MM.1S (cell line): Measurements from ENCODE around the gene ZNG1F.
"Not testable (repeated sequence)": the region's sequence is repeated elsewhere in the genome, so short reads cannot be mapped to it uniquely, and the experiment has no call there.

ENCODE experiments used
- DNase-seq: peaks from one replicate; pipeline ENCODE4 v3.0.0-alpha.2; 2015
- H2AFZ ChIP-seq: fragments of 300-600 bp; sonication (generic); 2 replicates; pipeline ENCODE4 v1.6.0; 2016; ENCODE audit warnings: antibody characterized with exemption, low read length
- H3F3A ChIP-seq: fragments of 300-600 bp; sonication (generic); 2 replicates; pipeline ENCODE4 v1.6.1; 2016; ENCODE audit warnings: mild to moderate bottlenecking, antibody characterized with exemption, low read length, moderate library complexity, mixed read lengths; ENCODE audit not compliant: insufficient read depth
- H3K27ac ChIP-seq: fragments of 300-600 bp; sonication (generic); 2 replicates; pipeline ENCODE4 v1.5.1; 2016; ENCODE audit warnings: mild to moderate bottlenecking, low read length
- H3K27me3 ChIP-seq: fragments of 300-600 bp; sonication (generic); replicated peaks from 2 replicates; pipeline ENCODE4 v1.6.0; 2016; ENCODE audit warnings: low read length; ENCODE audit not compliant: insufficient read depth
- H3K36me3 ChIP-seq: fragments of 300-600 bp; sonication (generic); replicated peaks from 2 replicates; pipeline ENCODE4 v1.6.1; 2016; ENCODE audit warnings: mild to moderate bottlenecking, low read length, mixed read lengths; ENCODE audit not compliant: insufficient read depth
- H3K4me1 ChIP-seq: fragments of 300-600 bp; sonication (generic); 2 replicates; pipeline ENCODE4 v1.6.1; 2016; ENCODE audit warnings: low read length, mixed read lengths
- H3K4me2 ChIP-seq: fragments of 300-600 bp; sonication (generic); 2 replicates; pipeline ENCODE4 v1.6.0; 2016; ENCODE audit warnings: low read depth, low read length
- H3K4me3 ChIP-seq: fragments of 300-600 bp; sonication (generic); 2 replicates; pipeline ENCODE4 v1.5.1; 2016; ENCODE audit warnings: low read length, mixed read lengths
- H3K79me2 ChIP-seq: fragments of 300-600 bp; sonication (generic); 2 replicates; pipeline ENCODE4 v1.6.1; 2016; ENCODE audit warnings: mixed run types, low read length, mixed read lengths
- H3K9ac ChIP-seq: fragments of 300-600 bp; sonication (generic); 2 replicates; pipeline ENCODE4 v1.6.1; 2016; ENCODE audit warnings: low read length, mixed read lengths
- H3K9me2 ChIP-seq: fragments of 300-600 bp; sonication (generic); replicated peaks from 2 replicates; pipeline ENCODE4 v1.6.1; 2016; ENCODE audit warnings: mild to moderate bottlenecking, low read length, mixed read lengths; ENCODE audit not compliant: insufficient read depth
- H3K9me3 ChIP-seq: fragments of 300-600 bp; sonication (generic); replicated peaks from 2 replicates; pipeline ENCODE4 v1.6.1; 2016; ENCODE audit warnings: mild to moderate bottlenecking, low read length, mixed read lengths; ENCODE audit not compliant: insufficient read depth
- H4K20me1 ChIP-seq: fragments of 300-600 bp; sonication (generic); 2 replicates; pipeline ENCODE4 v1.6.1; 2016; ENCODE audit warnings: mild to moderate bottlenecking, low read length, moderate library complexity, mixed read lengths; ENCODE audit not compliant: insufficient read depth
- EZH2 ChIP-seq: fragments of 300-600 bp; sonication (generic); optimal IDR thresholded peaks from 2 replicates; pipeline ENCODE3; 2017; ENCODE audit warnings: low read depth, mild to moderate bottlenecking, antibody characterized with exemption, low read length, mixed read lengths
- EZH2phosphoT487 ChIP-seq: fragments of 300-600 bp; sonication (generic); IDR thresholded peaks from 2 replicates; pipeline ENCODE4 v1.6.1; 2018; ENCODE audit warnings: antibody characterized with exemption, low read length
- TF ChIP-seq, protein P1 (sequence below): fragments of 300-600 bp; sonication (generic); IDR thresholded peaks from 2 replicates; pipeline ENCODE4 v1.5.1; 2016; ENCODE audit warnings: antibody characterized with exemption, low read length, mixed read lengths

Gene ZNG1F

DNA sequence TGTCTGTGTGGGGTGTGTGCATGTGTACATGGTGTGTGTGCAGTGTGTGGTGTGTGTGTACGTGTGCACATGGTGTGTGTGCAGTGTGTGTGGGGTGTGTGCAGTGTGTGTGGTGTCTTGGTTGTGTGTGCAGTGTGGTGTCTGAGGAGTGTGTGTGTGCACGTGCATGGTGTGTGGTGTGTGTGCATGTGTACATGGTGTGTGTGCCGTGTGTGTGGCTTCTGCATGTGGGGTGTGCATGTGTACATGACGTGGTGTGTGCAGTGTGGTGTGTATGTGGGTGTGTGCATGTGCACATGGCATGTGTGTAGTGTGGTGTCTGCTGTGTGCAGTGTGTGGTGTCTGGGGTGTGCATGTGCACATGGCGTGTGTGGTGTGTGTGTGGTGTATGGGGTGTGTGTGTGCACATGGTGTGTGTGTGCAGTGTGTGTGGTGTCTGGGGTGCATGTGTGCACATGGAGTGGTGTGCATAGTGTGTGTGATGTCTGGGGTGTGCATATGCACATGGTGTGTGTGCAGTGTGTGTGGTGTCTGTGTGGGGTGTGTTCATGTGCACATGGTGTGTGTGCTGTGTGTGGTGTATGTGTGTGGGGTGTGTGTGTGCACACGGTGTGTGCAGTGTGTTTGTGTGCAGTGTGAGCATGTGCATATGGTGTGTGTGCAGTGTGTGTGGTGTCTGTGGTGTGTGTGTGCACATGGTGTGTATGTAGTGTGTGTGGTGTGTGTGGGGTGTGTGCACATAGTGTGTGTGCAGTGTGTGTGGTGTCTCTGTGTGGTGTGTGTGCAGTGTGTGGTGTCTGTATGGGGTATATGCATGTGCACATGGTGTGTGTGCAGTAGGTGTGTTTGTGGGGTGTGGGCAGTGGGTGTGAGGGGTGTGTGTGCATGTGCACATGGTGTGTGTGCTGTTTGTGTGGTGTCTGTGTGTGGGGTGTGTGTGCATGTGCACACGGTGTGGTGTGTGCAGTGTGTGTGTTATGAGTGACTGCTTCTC lies 40.6 kb upstream of the ZNG1F start:
- H3K9ac ChIP-seq = no peak overlapping the region
- no peaks in the 10 kb centered on the region for H3K9me3 ChIP-seq
- no peaks in the 10 kb centered on the region for H3K79me2 ChIP-seq
- H3K27ac ChIP-seq = no peak overlapping the region
- no peaks in the 10 kb centered on the region for H3K9me2 ChIP-seq
- no peaks in the 10 kb centered on the region for H4K20me1 ChIP-seq
- TF ChIP-seq EZH2phosphoT487 = no peak
- TF ChIP-seq EZH2 = no peak
- TF ChIP-seq, protein P1, sequence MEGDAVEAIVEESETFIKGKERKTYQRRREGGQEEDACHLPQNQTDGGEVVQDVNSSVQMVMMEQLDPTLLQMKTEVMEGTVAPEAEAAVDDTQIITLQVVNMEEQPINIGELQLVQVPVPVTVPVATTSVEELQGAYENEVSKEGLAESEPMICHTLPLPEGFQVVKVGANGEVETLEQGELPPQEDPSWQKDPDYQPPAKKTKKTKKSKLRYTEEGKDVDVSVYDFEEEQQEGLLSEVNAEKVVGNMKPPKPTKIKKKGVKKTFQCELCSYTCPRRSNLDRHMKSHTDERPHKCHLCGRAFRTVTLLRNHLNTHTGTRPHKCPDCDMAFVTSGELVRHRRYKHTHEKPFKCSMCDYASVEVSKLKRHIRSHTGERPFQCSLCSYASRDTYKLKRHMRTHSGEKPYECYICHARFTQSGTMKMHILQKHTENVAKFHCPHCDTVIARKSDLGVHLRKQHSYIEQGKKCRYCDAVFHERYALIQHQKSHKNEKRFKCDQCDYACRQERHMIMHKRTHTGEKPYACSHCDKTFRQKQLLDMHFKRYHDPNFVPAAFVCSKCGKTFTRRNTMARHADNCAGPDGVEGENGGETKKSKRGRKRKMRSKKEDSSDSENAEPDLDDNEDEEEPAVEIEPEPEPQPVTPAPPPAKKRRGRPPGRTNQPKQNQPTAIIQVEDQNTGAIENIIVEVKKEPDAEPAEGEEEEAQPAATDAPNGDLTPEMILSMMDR = no peak
- H2AFZ ChIP-seq = no peak overlapping the region
- no peak for DNase-seq
- H3K36me3 ChIP-seq = no peaks in the 10 kb centered on the region
- H3K4me3 ChIP-seq = no peak overlapping the region
- no peaks in the 10 kb centered on the region for H3K27me3 ChIP-seq
- H3K4me2 ChIP-seq = no peak overlapping the region
- no peaks in the 10 kb centered on the region for H3K4me1 ChIP-seq
- H3F3A ChIP-seq = no peaks in the 10 kb centered on the region

DNA sequence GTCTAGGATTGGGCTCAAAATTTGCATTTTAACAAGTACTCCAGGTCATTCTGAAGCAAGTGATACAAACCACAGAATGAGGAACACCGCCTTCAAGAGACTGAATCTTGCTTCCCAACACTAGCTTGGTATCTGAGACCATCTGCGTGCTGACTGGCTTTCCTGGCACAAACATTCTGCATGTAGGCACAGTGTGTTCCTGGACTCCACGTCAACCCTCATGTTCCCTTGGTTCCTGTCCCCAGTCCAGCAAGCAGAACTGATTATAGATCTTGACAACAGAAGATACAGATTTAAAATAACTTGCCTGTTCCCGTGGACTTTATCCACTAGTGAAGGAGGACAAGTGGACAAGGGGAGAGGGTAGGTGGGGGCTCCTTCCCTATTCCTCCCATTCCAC lies 30.7 kb upstream of the ZNG1F start:
- H3K9me2 ChIP-seq, H4K20me1 ChIP-seq, DNase-seq, H3K36me3 ChIP-seq, H3K79me2 ChIP-seq, H3K4me2 ChIP-seq, H3K27me3 ChIP-seq, H3K4me1 ChIP-seq, H3K9me3 ChIP-seq, H3K27ac ChIP-seq, H2AFZ ChIP-seq, H3K9ac ChIP-seq, H3F3A ChIP-seq, H3K4me3 ChIP-seq: not testable (repeated sequence)

DNA sequence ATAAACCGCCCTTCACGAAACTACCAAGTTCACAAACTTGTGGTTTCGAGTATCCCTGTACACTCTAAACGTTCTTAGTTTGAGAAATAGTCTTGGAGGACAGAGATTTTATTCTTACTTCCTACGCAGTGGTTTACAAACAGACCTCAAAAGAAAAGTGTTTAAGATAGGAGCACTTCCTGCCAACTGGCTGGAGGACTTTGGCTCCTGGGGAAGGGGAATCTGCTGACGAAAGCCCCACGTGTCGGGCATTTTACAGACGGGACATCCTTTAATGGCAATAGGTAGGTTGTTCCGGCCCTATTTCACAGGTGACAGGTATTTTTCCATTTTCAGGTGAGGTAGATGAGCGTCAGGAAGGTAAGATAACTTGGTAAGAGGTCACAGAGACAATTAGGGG lies 678 bp downstream of the ZNG1F start:
- H3K27ac ChIP-seq, H4K20me1 ChIP-seq, H3F3A ChIP-seq, H3K9me3 ChIP-seq, H3K27me3 ChIP-seq, H3K4me1 ChIP-seq, H3K36me3 ChIP-seq, H3K4me3 ChIP-seq, H2AFZ ChIP-seq, H3K4me2 ChIP-seq, H3K9ac ChIP-seq, H3K79me2 ChIP-seq, H3K9me2 ChIP-seq, DNase-seq: not testable (repeated sequence)

DNA sequence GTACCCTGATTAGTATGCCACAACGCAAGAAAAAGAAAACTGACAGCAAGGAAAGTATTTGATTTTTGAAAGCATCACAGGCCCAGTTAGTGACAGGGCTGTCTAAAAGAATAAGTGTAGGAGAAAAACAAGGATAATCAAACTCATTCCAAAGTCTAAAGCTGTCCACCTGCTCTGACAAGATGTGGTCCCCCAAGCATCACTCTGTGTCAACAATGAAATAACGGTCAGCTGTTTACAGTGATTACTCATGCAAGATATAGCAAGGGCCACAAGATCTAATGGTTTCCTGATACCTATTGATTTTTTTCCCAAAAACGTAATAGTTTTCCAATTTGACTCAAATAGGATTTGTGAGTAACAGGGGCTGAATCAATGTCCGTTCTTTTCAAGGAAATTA lies 14.1 kb downstream of the ZNG1F start:
- H3K4me1 ChIP-seq, H3K9me3 ChIP-seq, H3K36me3 ChIP-seq, H3K27ac ChIP-seq, DNase-seq, H3K4me3 ChIP-seq, H3K79me2 ChIP-seq, H3K9ac ChIP-seq, H4K20me1 ChIP-seq, H3K4me2 ChIP-seq, H2AFZ ChIP-seq, H3K9me2 ChIP-seq, H3K27me3 ChIP-seq, H3F3A ChIP-seq: not testable (repeated sequence)

DNA sequence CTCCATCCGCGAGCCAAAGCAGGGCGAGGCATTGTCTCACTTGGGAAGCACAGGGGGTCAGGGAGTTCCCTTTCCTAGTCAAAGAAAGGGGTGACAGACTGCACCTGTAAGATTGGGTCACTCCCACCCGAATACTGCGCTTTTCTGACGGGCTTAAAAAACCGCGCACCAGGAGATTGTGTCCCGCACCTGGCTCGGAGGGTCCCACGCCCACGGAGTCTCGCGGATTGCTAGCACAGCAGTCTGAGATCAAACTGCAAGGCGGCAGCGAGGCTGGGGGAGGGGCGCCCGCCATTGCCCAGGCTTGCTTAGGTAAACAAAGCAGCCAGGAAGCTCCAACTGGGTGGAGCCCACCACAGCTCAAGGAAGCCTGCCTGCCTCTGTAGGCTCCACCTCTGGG lies 39.0 kb downstream of the ZNG1F start:
- not testable (repeated sequence) for H3K9ac ChIP-seq, H3K36me3 ChIP-seq, H2AFZ ChIP-seq, H3K4me2 ChIP-seq, H3F3A ChIP-seq, H3K27ac ChIP-seq, H3K9me2 ChIP-seq, H3K27me3 ChIP-seq, H4K20me1 ChIP-seq, DNase-seq, H3K4me1 ChIP-seq, H3K9me3 ChIP-seq, H3K79me2 ChIP-seq, H3K4me3 ChIP-seq

DNA sequence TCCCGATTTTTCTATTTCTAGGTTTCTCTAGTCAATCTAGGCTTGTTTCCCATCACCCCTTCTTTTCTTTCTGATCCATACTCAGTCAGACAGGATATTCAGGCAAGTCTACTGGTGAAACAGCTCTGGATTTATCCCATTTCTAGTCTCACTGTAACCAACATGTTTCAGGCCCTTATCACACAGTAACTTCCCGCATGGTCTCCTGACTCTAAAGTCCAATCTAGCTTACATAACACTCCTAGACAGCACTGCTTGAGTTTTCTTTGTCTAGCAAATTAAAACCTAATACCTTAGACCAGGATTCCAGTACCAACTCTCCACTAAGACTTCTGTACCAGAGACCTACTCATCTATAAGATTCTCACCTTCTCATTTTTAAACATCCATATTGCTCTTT lies 47.2 kb downstream of the ZNG1F start:
- not testable (repeated sequence) for H3K9me3 ChIP-seq, H3K36me3 ChIP-seq, H2AFZ ChIP-seq, DNase-seq, H3K9ac ChIP-seq, H4K20me1 ChIP-seq, H3K4me2 ChIP-seq, H3K79me2 ChIP-seq, H3K9me2 ChIP-seq, H3K4me1 ChIP-seq, H3K4me3 ChIP-seq, H3K27ac ChIP-seq, H3K27me3 ChIP-seq, H3F3A ChIP-seq

DNA sequence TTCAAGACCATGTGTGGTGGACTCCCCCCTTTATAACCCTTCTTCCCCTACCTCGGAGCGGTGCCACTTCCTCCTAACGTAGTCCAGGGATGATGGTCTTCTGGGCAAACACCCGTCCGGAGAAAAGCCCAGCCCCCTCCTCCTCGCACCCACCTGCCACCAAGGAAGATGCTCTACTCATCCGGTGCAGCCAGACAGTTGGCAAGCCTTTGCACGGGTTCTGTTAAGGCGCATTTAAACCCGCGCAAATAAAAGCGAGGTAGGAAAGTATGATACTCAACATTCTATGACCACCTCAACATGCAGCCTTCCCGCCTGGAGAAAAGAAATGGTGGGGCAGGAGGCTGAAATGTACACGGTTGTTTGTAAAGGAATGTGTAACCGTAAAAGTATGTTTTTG lies 60.5 kb downstream of the ZNG1F start, which contains the start of gene FOXD4L6:
TSS of gene FOXD4L6 (minus strand) at position 101 of the 400 bp plus-strand sequence. CDS start 298 bp downstream, outside the sequence.
- not testable (repeated sequence) for DNase-seq, H4K20me1 ChIP-seq, H3K4me3 ChIP-seq, H3K4me2 ChIP-seq, H3K4me1 ChIP-seq, H3K79me2 ChIP-seq, H3K9me2 ChIP-seq, H3K36me3 ChIP-seq, H3K27ac ChIP-seq, H2AFZ ChIP-seq, H3F3A ChIP-seq, H3K9me3 ChIP-seq, H3K27me3 ChIP-seq, H3K9ac ChIP-seq
